ENCODE data around the gene DBX1. TPM values are rescaled to one million over a fixed set of nuclear protein-coding genes. Genes with fewer than 3 reads are reported as not detected.

DBX1 gene
- total RNA-seq, 1 experiment from 2014 or later = 0.15 TPM

- no peak overlapping the region for H2BK5ac ChIP-seq (ENCODE audit: insufficient read length, low read length)
- no peak overlapping the region for H4K8ac ChIP-seq (replicated peaks; ENCODE audit: insufficient read length, low read depth, low read length)
- no peak overlapping the region for H2BK15ac ChIP-seq (ENCODE audit: low read depth, low read length)
- peaks cover 79% of the 10 kb centered on the region for H3K27me3 ChIP-seq (ENCODE audit: insufficient read depth, low read length)
- no peak overlapping the region for H2AK5ac ChIP-seq (ENCODE audit: insufficient read length, low read length)
- peaks cover 98% of the 10 kb centered on the region for H3K27me3 Mint-ChIP-seq (ENCODE audit: low read depth)
- H3K23me2 ChIP-seq (ENCODE audit: insufficient read length, low read depth, low read length, poor library complexity, severe bottlenecking) = peaks cover 5% of the 10 kb centered on the region
- no peak overlapping the region for H3K23ac ChIP-seq (ENCODE audit: insufficient read length, low read depth, low read length)
- H2BK120ac ChIP-seq (ENCODE audit: low read depth, low read length, poor library complexity, severe bottlenecking) = no peak overlapping the region
- H2AFZ ChIP-seq (ENCODE audit: low read length) = no peak overlapping the region
- no peak overlapping the region for H4K5ac ChIP-seq (ENCODE audit: insufficient read length, low read depth, low read length)
- DNase-seq = no peak
- H2BK12ac ChIP-seq (ENCODE audit: insufficient read length, low read depth, low read length) = no peak overlapping the region
- no peaks in the 10 kb centered on the region for H4K20me1 ChIP-seq (ENCODE audit: control insufficient read depth, insufficient read depth, insufficient read length)
- no peaks in the 10 kb centered on the region for H3K36me3 Mint-ChIP-seq (ENCODE audit: insufficient read depth in 1 of 3, low read depth in 3 of 3)
- no peak overlapping the region for H3K27ac ChIP-seq (ENCODE audit: insufficient read length, low read depth, low read length)
- no peak overlapping the region for H3K9ac ChIP-seq (ENCODE audit: extremely low read depth, insufficient read length, low read length)
- no peaks in the 10 kb centered on the region for H3K79me1 ChIP-seq (ENCODE audit: insufficient read depth, low read depth, low read length, poor library complexity, severe bottlenecking)
- 0 out of 2 replicates have a peak, but pooled peaks cover 4% of the 10 kb centered on the region for H3K4me1 ChIP-seq (ENCODE audit: insufficient read depth, low read length)
- no peak overlapping the region for H3K4ac ChIP-seq (ENCODE audit: low read depth, low read length)
- H3K27ac Mint-ChIP-seq = no peak overlapping the region
- H3K9me3 Mint-ChIP-seq = peaks cover 2 to 15% of the 10 kb centered on the region in 2 experiments; a peak in 4 of 5 replicates
- H3K18ac ChIP-seq (ENCODE audit: insufficient read length, low read depth, low read length) = no peak overlapping the region
- no peaks in the 10 kb centered on the region for H3K9me3 ChIP-seq (ENCODE audit: control insufficient read depth, low read depth, low read length)
- H3K4me3 Mint-ChIP-seq = no peak overlapping the region
- peaks cover 33 to 41% of the 10 kb centered on the region in 2 experiments for H3K4me1 Mint-ChIP-seq
- TF ChIP-seq CTCF (conservative IDR thresholded peaks at IDR 0.05) = no peak
- H2BK20ac ChIP-seq (ENCODE audit: low read depth, low read length, poor library complexity, severe bottlenecking) = no peak overlapping the region
- no peak overlapping the region for H3K14ac ChIP-seq (ENCODE audit: insufficient read depth, low read length)
- no peak overlapping the region for H3K4me2 ChIP-seq (ENCODE audit: insufficient read depth, insufficient read length, low read length)
- H3K56ac ChIP-seq (ENCODE audit: insufficient read length, low read depth, low read length) = no peak overlapping the region
- no peak overlapping the region for H4K91ac ChIP-seq (ENCODE audit: insufficient read length, low read depth, low read length)
- no peaks in the 10 kb centered on the region for H3K79me2 ChIP-seq (ENCODE audit: insufficient read depth, low read length)
- no peak overlapping the region for H3T11ph ChIP-seq (ENCODE audit: low read length)
These were observed 44.4 kb upstream of the DBX1 start for GRCh38 chr11:20204681-20205080.
